GM12873 (cell line): ENCODE measurements around the gene FOXN3.

ENCODE experiments used
- CTCF ChIP-seq: IDR thresholded peaks from 2 replicates; pipeline ENCODE4 v1.5.1; 2012; ENCODE audit warnings: low read depth, mild to moderate bottlenecking, moderate library complexity, low read length, control low read depth; ENCODE audit not compliant: insufficient read depth; ENCODE audit errors: missing control alignments

Gene FOXN3

DNA sequence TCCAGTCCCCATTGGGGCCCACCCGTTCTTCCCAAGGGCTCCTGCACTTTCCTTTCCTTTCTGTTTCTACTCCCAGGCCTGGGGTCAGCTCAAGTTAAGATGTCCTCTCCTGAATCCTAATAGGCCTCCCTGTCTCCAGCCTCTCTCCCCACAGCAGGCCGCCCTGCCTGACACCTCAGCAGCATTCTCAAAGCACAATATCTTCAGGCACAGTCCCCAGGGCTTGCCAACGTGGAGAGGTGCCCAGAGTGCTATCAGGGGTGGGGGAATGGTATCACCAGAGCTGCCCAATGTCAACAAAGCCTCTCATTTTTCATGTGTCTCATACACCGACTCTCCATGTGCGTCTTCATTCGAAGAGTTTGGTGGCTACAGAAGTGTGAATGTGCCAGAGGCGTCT is 123.0 kb downstream of the FOXN3 start:
- no peak for TF ChIP-seq CTCF

GRCh38 chr14:89293314-89293916 is 123.6 kb downstream of the FOXN3 start:
- TF ChIP-seq CTCF, result no peak

DNA sequence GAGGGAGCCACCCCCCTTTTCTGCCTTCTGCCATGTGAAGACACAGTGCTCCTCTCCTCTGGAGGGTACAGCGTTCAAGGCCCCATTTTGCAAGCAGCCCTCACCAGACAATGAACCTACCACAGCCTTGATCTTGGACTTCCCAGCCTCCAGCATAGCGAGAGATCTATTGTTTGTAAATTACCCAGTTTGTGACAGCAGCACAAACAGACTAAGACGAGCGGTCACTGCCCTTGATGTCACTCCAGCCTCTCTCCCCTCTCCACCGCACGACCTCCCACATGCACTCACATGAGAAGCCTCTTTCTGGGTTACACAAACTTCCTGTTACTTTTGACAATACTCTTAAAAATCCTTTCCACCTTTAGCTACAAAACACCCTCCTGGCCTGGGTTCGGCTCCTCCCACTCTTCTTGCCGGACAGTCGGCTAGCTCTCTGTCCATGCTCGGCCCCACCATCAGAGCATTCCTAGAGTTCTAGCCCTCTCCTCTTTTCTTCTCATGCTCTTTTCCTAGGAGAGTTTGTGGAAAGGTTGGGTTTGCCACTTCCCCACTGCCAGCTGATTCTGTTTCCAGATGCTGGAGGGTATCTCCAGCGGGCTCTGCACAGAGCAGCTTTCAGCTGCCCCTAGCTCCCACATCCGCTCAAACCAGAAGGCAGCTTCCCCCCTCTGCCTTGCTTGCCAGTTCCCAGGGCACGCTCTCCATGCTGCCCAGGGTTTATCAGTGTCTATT is 124.3 kb downstream of the FOXN3 start:
- TF ChIP-seq CTCF, result no peak

DNA sequence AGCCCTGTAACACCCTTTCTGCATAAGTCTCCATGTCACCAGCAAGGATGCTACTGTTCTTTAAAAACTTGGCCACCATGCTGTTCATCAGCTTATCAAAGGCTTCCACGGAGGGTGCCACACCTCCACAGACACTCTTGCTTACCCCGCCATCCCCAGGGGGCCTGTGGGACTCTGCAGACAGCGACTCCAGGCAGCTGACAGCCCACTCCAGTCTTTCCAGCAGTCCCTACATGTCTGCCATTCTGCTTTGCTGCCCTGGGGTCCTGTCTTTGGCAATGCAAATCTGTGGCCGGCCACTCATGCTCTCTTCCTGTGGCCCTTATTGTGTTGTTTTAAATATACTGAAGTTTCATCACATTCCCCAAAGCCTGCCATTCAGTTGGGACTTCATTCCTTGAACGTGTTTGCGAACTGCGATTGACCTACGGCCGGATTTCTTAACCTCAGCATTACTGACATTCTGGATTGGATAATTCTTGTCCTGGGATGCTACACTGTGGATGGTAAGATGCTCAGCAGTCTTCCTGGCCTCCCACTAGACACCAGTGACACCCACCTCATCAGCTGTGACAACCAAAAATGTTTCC is 125.6 kb downstream of the FOXN3 start:
- TF ChIP-seq CTCF, result no peak

DNA sequence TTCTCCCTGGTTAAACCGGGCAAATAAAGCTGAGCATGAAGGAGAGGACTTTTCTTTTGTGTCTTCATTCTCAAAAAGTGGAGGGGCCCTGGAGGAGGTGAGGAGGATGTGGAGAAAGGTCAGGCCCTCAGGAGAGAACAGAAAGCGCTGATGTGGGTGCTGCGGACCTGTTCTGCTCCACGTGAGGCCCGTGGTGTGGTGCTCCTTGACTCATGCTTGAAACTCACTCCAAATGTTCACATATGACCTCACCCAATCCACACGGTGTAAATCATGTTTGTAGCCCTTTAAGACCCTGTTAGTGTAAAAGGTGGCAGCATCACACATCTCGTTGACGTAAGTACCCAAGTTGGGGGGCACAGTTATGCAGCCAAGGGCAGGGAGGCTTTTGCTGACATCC is 126.2 kb downstream of the FOXN3 start:
- TF ChIP-seq CTCF, result no peak

GRCh38 chr14:89289477-89289876 is 127.6 kb downstream of the FOXN3 start:
- TF ChIP-seq CTCF, result no peak

- TF ChIP-seq CTCF, result no peak
Observed at GRCh38 chr14:89288114-89288513, 128.9 kb downstream of the FOXN3 start.
